Lower lobe of right lung (tissue), 2 donors: ENCODE measurements around the gene GZMM. TPM values are rescaled to one million over a fixed set of nuclear protein-coding genes. Genes with fewer than 3 reads are reported as not detected.
A peak's percentile ranks its signal among the peaks of the same experiment; 100 is the strongest.

Experiments used
- ATAC-seq, 2 donors: fragments of 200-7000 bp; cut with Tn5 transposase; one replicate each; pipeline ENCODE4 v1.9.1; 2020 to 2022; ENCODE audit warnings: mild to moderate bottlenecking in 2 of 2, moderate library complexity in 2 of 2
- DNase-seq: peaks from one replicate; pipeline ENCODE4 v3.0.0-alpha.2; 2020
- H3K27ac ChIP-seq: fragments of 200-600 bp; one replicate; pipeline ENCODE4 v1.8.0; 2022
- H3K27me3 ChIP-seq: fragments of 200-600 bp; one replicate; pipeline ENCODE4 v1.8.0; 2022; ENCODE audit warnings: low read depth
- H3K36me3 ChIP-seq: fragments of 200-600 bp; one replicate; pipeline ENCODE4 v1.8.0; 2022; ENCODE audit warnings: mild to moderate bottlenecking
- H3K4me1 ChIP-seq: fragments of 200-600 bp; one replicate; pipeline ENCODE4 v1.8.0; 2022
- H3K4me3 ChIP-seq: fragments of 200-600 bp; one replicate; pipeline ENCODE4 v1.8.0; 2022; ENCODE audit warnings: mild to moderate bottlenecking
- H3K9me3 ChIP-seq: fragments of 200-600 bp; one replicate; pipeline ENCODE4 v1.8.0; 2022
- CTCF ChIP-seq: fragments of 200-600 bp; IDR thresholded peaks from one replicate; pipeline ENCODE4 v1.8.0; 2022; ENCODE audit warnings: antibody characterized with exemption, mild to moderate bottlenecking
- intact Hi-C: fragments of 100-400 bp; cut with DNase I; formaldehyde crosslinking; loops from one replicate; pipeline ENCODE4 v1.11.0; 2022
- total RNA-seq: library from RNA; stranded (reverse); fragmentation: NEBNext Ultra II Directional; extraction: Animal tissue kit (Norgen Biotek cat#: 25700); gene quantifications from one replicate; pipeline ENCODE4 v1.2.1, GENCODE V29; 2021
- donor health status: DM: no; HTN: yes; CAD: no; lungs with severe emphysema.

The GZMM gene
- total RNA-seq, 1 donor from 2014 or later: 3.6 TPM

GRCh38 chr19:585551-586110 lies 41.8 kb downstream of the GZMM start:
- TF ChIP-seq CTCF: no peak
- ATAC-seq (no peak), DNase-seq (no peak)
- Histone ChIP-seq H3K9me3 (no peaks in the 10 kb centered on the region), H3K36me3 (peaks cover 29% of the 10 kb centered on the region), H3K27me3 (peaks cover 43% of the 10 kb centered on the region), H3K4me3 (no peak overlapping the region), H3K4me1 (peaks cover 22% of the 10 kb centered on the region), H3K27ac (no peak overlapping the region)
- intact Hi-C loops: no loop called here

GRCh38 chr19:588093-588740 lies 44.4 kb downstream of the GZMM start:
- TF ChIP-seq CTCF: peak; percentile 43
- intact Hi-C loops: no loop called here
- Histone ChIP-seq H3K4me1 (peaks cover 22% of the 10 kb centered on the region), H3K27ac (no peak overlapping the region), H3K27me3 (peaks cover 68% of the 10 kb centered on the region), H3K4me3 (no peak overlapping the region), H3K9me3 (no peaks in the 10 kb centered on the region), H3K36me3 (peaks cover 3% of the 10 kb centered on the region)
- DNase-seq (peak; percentile 69), ATAC-seq (peak; percentile 7 to 27)

GRCh38 chr19:588741-589692 lies 45.2 kb downstream of the GZMM start:
- H3K36me3 ChIP-seq: no peaks in the 10 kb centered on the region
- no peak overlapping the region for H3K27ac ChIP-seq
- intact Hi-C loops: no loop called here
- H3K4me3 ChIP-seq: no peak overlapping the region
- DNase-seq: no peak
- no peak for ATAC-seq
- no peaks in the 10 kb centered on the region for H3K9me3 ChIP-seq
- peaks cover 68% of the 10 kb centered on the region for H3K27me3 ChIP-seq
- no peak for TF ChIP-seq CTCF
- H3K4me1 ChIP-seq: peaks cover 22% of the 10 kb centered on the region

GRCh38 chr19:589693-590395 lies 46.0 kb downstream of the GZMM start, which contains the start of gene HCN2:
Gene HCN2, plus strand, starts transcription at chr19:589881. Its CDS starts 65 bp downstream, at chr19:589946.
- Histone ChIP-seq H3K36me3 (no peaks in the 10 kb centered on the region), H3K4me3 (no peak within 1 kb of the TSS), H3K4me1 (peaks cover 16% of the 10 kb centered on the region), H3K9me3 (no peaks in the 10 kb centered on the region), H3K27ac (no peak within 1 kb of the TSS), H3K27me3 (peaks cover 64% of the 10 kb centered on the region)
- no peak for TF ChIP-seq CTCF
- DNase-seq: no peak
- intact Hi-C loops: no loop called here
- no peak for ATAC-seq

- no peak overlapping the region for H3K4me3 ChIP-seq
- H3K4me1 ChIP-seq: peaks cover 16% of the 10 kb centered on the region
- H3K27ac ChIP-seq: no peak overlapping the region
- no peaks in the 10 kb centered on the region for H3K9me3 ChIP-seq
- TF ChIP-seq CTCF: no peak
- H3K27me3 ChIP-seq: peaks cover 59% of the 10 kb centered on the region
- no peak for ATAC-seq
- no peak for DNase-seq
- no peaks in the 10 kb centered on the region for H3K36me3 ChIP-seq
- intact Hi-C loops: no loop called here
Measured at GRCh38 chr19:590396-590745, 46.5 kb downstream of the GZMM start.
